Measurements from ENCODE around the gene HTRA3.

- TF ChIP-seq POLR2A (IDR thresholded peaks at IDR 0.05), result no peak
- no peak for TF ChIP-seq CTCF (IDR thresholded peaks at IDR 0.05)
- no peak for TF ChIP-seq POLR2AphosphoS5 (IDR thresholded peaks at IDR 0.05)
Measured at GRCh38 chr4:8266088-8266487, 3.5 kb upstream of the HTRA3 start.
